Loucy (cell line): ENCODE data around the gene TCP10L.

ENCODE experiments used
- H2AFZ ChIP-seq: fragments of 200-600 bp; sonication (generic); 2 replicates; pipeline ENCODE4 v1.6.0; 2016; ENCODE audit warnings: antibody characterized with exemption, mild to moderate bottlenecking, low read length, moderate library complexity
- H3F3A ChIP-seq: fragments of 200-600 bp; 2 replicates; pipeline ENCODE4 v1.6.0; 2016; ENCODE audit warnings: antibody characterized with exemption, low read depth, mild to moderate bottlenecking
- H3K27me3 ChIP-seq: fragments of 200-600 bp; sonication (generic); 2 replicates; pipeline ENCODE4 v1.6.1; 2014; ENCODE audit warnings: low read length, mild to moderate bottlenecking; ENCODE audit not compliant: insufficient read depth, poor library complexity, severe bottlenecking
- H3K36me3 ChIP-seq: fragments of 200-600 bp; sonication (generic); 2 replicates; pipeline ENCODE4 v1.6.1; 2016; ENCODE audit warnings: low read length; ENCODE audit not compliant: insufficient read depth
- H3K4me1 ChIP-seq: fragments of 200-600 bp; sonication (generic); 2 replicates; pipeline ENCODE4 v1.5.1; 2014; ENCODE audit warnings: low read length, mild to moderate bottlenecking; ENCODE audit not compliant: insufficient read depth, poor library complexity, severe bottlenecking
- H3K4me2 ChIP-seq: fragments of 200-600 bp; sonication (generic); 2 replicates; pipeline ENCODE4 v1.6.0; 2014; ENCODE audit warnings: antibody characterized with exemption, low read length, low read depth, mild to moderate bottlenecking; ENCODE audit not compliant: poor library complexity, severe bottlenecking
- H3K4me3 ChIP-seq: fragments of 200-600 bp; sonication (generic); 2 replicates; pipeline ENCODE4 v1.5.1; 2014; ENCODE audit warnings: low read length, mild to moderate bottlenecking, mixed read lengths; ENCODE audit not compliant: poor library complexity, severe bottlenecking
- H3K79me2 ChIP-seq: fragments of 200-600 bp; sonication (generic); 2 replicates; pipeline ENCODE4 v1.6.1; 2014; ENCODE audit warnings: low read length; ENCODE audit not compliant: insufficient read depth
- H3K9ac ChIP-seq: fragments of 200-600 bp; sonication (generic); 2 replicates; pipeline ENCODE4 v1.6.0; 2014; ENCODE audit warnings: mild to moderate bottlenecking, low read depth, low read length, moderate library complexity; ENCODE audit not compliant: poor library complexity, severe bottlenecking
- H3K9me2 ChIP-seq: fragments of 200-600 bp; sonication (generic); replicated peaks from 2 replicates; pipeline ENCODE4 v1.6.1; 2016; ENCODE audit warnings: low read depth, low read length, mixed read lengths
- H3K9me3 ChIP-seq: fragments of 200-600 bp; sonication (generic); 2 replicates; pipeline ENCODE4 v1.6.1; 2014; ENCODE audit warnings: mild to moderate bottlenecking, antibody characterized with exemption, low read length, low read depth; ENCODE audit not compliant: insufficient read depth
- H4K20me1 ChIP-seq: fragments of 200-600 bp; sonication (generic); 2 replicates; pipeline ENCODE4 v1.6.0; 2014; ENCODE audit warnings: antibody characterized with exemption, low read length, mild to moderate bottlenecking; ENCODE audit not compliant: insufficient read depth, poor library complexity, severe bottlenecking
- EZH2phosphoT487 ChIP-seq: fragments of 200-600 bp; IDR thresholded peaks from 2 replicates; pipeline ENCODE4 v1.6.1; 2018; ENCODE audit warnings: antibody characterized with exemption, mild to moderate bottlenecking, moderate library complexity, borderline replicate concordance
- TF ChIP-seq, protein P1 (sequence below): fragments of 200-600 bp; sonication (generic); conservative IDR thresholded peaks from 2 replicates; pipeline ENCODE4 v1.5.1; 2014; ENCODE audit warnings: mild to moderate bottlenecking, antibody characterized with exemption, low read length

TCP10L gene

DNA sequence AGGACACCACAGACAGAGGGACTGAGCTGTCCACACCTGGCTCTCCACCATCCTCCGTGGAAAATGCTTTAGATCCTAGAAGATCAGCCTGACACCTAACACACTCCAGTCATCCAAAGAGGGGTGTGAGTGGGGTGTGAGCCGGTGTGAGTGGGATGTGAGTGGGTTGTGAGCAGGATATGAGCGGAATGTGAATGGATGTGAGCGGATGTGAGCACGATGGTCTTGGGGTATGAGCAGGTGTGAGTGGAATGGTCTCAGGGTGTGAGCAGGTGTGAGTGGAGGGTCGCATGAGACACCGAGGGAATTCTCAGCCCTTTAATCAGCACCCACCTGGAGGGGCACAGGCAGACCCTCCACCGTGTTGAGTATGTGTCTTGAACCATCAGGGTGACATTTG is 851 bp downstream of the TCP10L start:
- Histone ChIP-seq H3K79me2 (no peaks in the 10 kb centered on the region), H3K36me3 (no peaks in the 10 kb centered on the region), H3K27me3 (no peaks in the 10 kb centered on the region), H3K9ac (no peak overlapping the region), H3K4me2 (no peak overlapping the region), H4K20me1 (no peaks in the 10 kb centered on the region), H3K4me3 (no peak overlapping the region), H3K9me3 (no peaks in the 10 kb centered on the region), H3K4me1 (no peaks in the 10 kb centered on the region), H3K9me2 (no peaks in the 10 kb centered on the region), H3F3A (no peaks in the 10 kb centered on the region), H2AFZ (no peak overlapping the region)
- TF ChIP-seq, protein P1, sequence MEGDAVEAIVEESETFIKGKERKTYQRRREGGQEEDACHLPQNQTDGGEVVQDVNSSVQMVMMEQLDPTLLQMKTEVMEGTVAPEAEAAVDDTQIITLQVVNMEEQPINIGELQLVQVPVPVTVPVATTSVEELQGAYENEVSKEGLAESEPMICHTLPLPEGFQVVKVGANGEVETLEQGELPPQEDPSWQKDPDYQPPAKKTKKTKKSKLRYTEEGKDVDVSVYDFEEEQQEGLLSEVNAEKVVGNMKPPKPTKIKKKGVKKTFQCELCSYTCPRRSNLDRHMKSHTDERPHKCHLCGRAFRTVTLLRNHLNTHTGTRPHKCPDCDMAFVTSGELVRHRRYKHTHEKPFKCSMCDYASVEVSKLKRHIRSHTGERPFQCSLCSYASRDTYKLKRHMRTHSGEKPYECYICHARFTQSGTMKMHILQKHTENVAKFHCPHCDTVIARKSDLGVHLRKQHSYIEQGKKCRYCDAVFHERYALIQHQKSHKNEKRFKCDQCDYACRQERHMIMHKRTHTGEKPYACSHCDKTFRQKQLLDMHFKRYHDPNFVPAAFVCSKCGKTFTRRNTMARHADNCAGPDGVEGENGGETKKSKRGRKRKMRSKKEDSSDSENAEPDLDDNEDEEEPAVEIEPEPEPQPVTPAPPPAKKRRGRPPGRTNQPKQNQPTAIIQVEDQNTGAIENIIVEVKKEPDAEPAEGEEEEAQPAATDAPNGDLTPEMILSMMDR, result no peak
- no peak for TF ChIP-seq EZH2phosphoT487

DNA sequence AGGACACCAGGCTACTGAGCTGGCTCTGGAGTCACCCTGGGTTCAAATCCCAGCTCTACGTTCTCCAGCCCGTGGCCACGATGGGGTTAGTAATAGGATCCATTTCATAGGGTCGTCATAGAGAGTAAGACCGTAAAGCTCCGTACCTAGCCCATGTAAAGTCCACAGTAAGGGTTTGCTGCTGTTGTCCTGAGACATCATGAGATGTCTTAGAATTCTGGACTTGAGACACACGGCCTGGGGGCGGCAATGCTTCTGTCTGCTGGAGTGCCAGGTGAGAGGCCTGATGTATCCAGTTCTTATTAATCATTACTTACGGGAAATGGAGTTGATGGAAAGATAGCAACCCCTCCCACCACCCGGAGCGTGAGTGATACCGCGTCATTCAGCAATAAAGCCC is 3.6 kb downstream of the TCP10L start:
- Histone ChIP-seq H3K79me2 (no peaks in the 10 kb centered on the region), H3K36me3 (no peaks in the 10 kb centered on the region), H4K20me1 (no peaks in the 10 kb centered on the region), H2AFZ (no peak overlapping the region), H3K4me1 (no peaks in the 10 kb centered on the region), H3K27me3 (no peaks in the 10 kb centered on the region), H3F3A (no peaks in the 10 kb centered on the region), H3K9me2 (no peaks in the 10 kb centered on the region), H3K4me3 (no peak overlapping the region), H3K9me3 (no peaks in the 10 kb centered on the region), H3K4me2 (no peak overlapping the region), H3K9ac (no peak overlapping the region)
- TF ChIP-seq, protein P1, result no peak
- no peak for TF ChIP-seq EZH2phosphoT487

DNA sequence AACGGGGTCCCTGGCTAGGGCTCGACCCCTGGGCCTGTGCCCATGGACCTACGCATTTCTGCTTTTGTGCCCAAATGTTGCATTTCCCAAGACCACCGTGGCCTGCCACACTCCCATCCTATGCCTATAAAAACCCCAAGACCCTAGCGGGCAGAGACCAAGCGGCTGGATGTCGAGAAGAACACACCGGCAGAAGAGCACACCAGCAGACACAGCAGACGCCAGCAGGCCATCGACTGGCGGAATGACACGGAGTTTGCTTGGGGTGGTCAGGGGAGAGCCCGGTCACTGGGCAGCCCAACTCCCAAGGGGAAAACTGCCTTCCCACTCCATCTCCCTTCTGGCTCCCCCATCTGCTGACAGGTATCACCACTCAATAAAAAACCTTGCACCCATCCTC is 4.4 kb downstream of the TCP10L start:
- H3K36me3 ChIP-seq, result no peaks in the 10 kb centered on the region
- H3K79me2 ChIP-seq, result no peaks in the 10 kb centered on the region
- TF ChIP-seq, protein P1, result no peak
- no peak for TF ChIP-seq EZH2phosphoT487
- H3K27me3 ChIP-seq, result no peaks in the 10 kb centered on the region
- H3K4me1 ChIP-seq, result no peaks in the 10 kb centered on the region
- H4K20me1 ChIP-seq, result no peaks in the 10 kb centered on the region
- H3K9ac ChIP-seq, result no peak overlapping the region
- no peaks in the 10 kb centered on the region for H3F3A ChIP-seq
- H3K4me3 ChIP-seq, result no peak overlapping the region
- H2AFZ ChIP-seq, result no peak overlapping the region
- no peaks in the 10 kb centered on the region for H3K9me2 ChIP-seq
- no peaks in the 10 kb centered on the region for H3K9me3 ChIP-seq
- no peak overlapping the region for H3K4me2 ChIP-seq
